Epithelial cell of esophagus (primary cell): ENCODE data around the gene PERCC1.

ENCODE experiments used
- DNase-seq: peaks from one replicate; pipeline ENCODE4 v3.0.0; 2010; ENCODE audit warnings: low read depth
- H3K4me3 ChIP-seq: 2 replicates; pipeline ENCODE4 v1.5.1; 2011; ENCODE audit warnings: mild to moderate bottlenecking, low read length, control low read depth
- TF ChIP-seq, protein P1 (sequence below): IDR thresholded peaks from 2 replicates; pipeline ENCODE4 v1.5.1; 2011; ENCODE audit warnings: low read depth, mild to moderate bottlenecking, low read length, control low read depth, inconsistent platforms; ENCODE audit not compliant: insufficient read depth; ENCODE audit errors: missing control alignments

PERCC1 gene

DNA sequence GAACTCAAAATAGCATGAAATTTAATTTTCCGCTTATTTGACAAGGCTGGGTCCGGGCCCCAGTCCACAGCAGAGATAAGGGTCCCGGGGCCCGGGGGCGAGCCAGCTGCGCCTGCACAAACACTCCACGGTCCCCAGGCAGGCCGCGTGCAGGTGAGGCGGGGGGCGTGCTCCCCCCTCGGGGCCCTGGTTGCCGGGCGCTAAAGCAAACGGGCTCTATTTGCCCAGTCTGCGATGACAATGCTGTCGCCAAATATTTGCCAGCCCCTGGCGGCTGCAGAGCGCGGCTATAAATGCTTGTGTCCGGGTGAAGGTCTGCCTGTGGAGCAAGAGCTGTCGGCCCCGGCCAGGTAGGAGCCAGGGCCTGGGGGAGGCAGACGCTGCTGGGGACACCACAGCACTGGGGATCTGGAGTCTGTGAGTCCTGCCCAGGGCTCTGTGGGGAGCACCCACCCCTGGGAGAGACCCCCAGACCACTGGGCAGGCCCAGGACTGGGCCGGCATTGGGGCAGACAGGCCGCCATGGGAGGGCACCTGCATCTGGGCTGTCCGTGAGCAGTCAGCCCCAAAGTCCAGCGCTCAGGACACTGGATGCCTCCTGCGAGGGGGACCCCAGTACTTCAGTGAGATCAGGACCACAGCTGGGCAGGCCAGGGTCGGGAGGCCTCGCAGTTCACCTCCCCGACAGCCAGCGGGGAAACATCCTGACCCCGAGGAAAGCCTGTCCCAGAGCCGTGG is at the start of gene PERCC1:
PERCC1 (plus strand) TSS at position 320 of the 738 bp plus-strand sequence. CDS start 1,516 bp downstream, outside the sequence.
- TF ChIP-seq, protein P1, sequence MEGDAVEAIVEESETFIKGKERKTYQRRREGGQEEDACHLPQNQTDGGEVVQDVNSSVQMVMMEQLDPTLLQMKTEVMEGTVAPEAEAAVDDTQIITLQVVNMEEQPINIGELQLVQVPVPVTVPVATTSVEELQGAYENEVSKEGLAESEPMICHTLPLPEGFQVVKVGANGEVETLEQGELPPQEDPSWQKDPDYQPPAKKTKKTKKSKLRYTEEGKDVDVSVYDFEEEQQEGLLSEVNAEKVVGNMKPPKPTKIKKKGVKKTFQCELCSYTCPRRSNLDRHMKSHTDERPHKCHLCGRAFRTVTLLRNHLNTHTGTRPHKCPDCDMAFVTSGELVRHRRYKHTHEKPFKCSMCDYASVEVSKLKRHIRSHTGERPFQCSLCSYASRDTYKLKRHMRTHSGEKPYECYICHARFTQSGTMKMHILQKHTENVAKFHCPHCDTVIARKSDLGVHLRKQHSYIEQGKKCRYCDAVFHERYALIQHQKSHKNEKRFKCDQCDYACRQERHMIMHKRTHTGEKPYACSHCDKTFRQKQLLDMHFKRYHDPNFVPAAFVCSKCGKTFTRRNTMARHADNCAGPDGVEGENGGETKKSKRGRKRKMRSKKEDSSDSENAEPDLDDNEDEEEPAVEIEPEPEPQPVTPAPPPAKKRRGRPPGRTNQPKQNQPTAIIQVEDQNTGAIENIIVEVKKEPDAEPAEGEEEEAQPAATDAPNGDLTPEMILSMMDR, result no peak
- DNase-seq, result no peak
- H3K4me3 ChIP-seq, result no peak within 1 kb of the TSS

- no peak overlapping the region for H3K4me3 ChIP-seq
- TF ChIP-seq, protein P1, result no peak
- no peak for DNase-seq
Measured at GRCh38 chr16:1381612-1382406, 49.1 kb upstream of the PERCC1 start.

DNA sequence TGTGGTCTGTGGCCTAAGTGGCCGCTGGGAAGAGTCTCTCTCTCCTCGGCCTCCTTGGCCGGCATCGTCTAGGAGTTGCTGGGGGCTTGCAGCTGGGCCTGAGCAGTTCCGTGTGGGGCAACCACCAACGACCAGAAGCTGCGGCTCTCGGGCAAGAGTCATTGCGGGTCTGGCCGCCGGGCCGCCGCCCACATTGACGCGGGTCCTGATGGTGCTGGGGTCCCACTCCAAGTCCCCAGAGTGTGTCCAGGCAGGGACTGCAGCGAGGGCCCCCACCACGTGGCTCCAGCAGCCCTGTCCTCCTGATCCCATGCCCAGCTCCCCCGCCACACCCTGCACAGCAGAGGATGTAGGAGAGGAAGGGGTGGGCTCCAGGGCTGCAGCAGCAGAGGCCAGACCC is 47.3 kb upstream of the PERCC1 start:
- no peak for DNase-seq
- no peak overlapping the region for H3K4me3 ChIP-seq

GRCh38 chr16:1385232-1385631 is 45.6 kb upstream of the PERCC1 start:
- DNase-seq, result no peak
- TF ChIP-seq, protein P1, result no peak
- no peak overlapping the region for H3K4me3 ChIP-seq

More for the DNA sequence above, 47.3 kb upstream of the PERCC1 start:
- TF ChIP-seq, protein P1, result no peak

DNA sequence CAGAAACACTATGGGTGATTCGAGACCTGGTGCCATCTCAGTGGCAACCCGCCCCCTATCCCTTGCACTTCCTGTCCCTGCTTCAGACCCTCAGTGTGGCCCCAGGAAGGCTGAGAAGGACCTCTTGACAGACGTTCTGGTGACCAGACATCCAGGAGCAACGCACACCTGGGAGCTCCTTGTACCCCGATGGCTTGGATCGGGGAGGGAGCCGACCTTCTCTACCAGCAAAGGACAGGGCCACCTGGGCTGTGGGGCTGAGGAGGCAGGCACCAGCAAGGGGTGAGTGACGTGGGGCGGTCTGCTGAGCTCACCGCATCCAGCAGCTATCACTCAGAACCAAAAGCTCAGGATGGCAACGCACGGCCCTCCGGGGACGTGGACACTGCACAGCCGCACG is 43.5 kb upstream of the PERCC1 start:
- no peak overlapping the region for H3K4me3 ChIP-seq
- TF ChIP-seq, protein P1, result no peak
- no peak for DNase-seq

- no peak overlapping the region for H3K4me3 ChIP-seq
- TF ChIP-seq, protein P1, result no peak
- no peak for DNase-seq
Measured at GRCh38 chr16:1389762-1390161, 41.1 kb upstream of the PERCC1 start.

DNA sequence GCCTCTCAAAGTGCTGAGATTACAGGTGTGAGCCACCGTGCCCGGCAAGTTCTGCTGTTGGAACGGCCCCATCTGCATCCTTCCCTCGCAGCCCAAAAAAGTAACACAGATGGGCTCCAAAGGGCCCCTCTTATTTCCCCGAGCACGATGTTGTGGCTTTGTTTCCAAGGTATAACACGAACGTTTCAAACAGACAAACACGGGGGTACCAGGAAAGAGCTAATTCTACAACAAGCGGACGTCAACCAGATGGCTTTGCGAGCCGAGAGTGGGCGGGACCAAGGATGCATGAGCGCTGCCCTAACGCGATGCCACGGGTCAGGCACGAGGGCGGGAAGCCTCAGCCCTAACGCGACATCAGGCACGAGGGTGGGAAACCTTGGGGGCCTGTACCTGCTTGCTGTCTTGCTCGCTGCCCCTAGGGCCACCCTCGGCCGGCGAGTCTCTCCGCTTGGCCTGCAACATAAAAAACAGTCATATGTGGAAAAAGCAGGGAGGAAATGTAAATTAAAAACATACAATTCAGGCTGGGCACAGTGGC is 40.6 kb upstream of the PERCC1 start:
- no peak overlapping the region for H3K4me3 ChIP-seq
- TF ChIP-seq, protein P1, result no peak
- DNase-seq, result no peak
